Epithelial cell of proximal tubule (primary cell): ENCODE results near the gene SDHD. TPM values are rescaled to one million over a fixed set of nuclear protein-coding genes. Genes with fewer than 3 reads are reported as not detected.
"Not testable (repeated sequence)": the region's sequence is repeated elsewhere in the genome, so short reads cannot be mapped to it uniquely, and the experiment has no call there.

Experiments used
- DNase-seq: peaks from one replicate; pipeline ENCODE4 v3.0.0-alpha.2; 2011; ENCODE audit warnings: low read depth
- H3K4me3 ChIP-seq: 2 replicates; pipeline ENCODE4 v1.5.1; 2011; ENCODE audit warnings: low read depth, mild to moderate bottlenecking, low read length
- total RNA-seq: library from RNA; depleted of rRNA; stranded (reverse); fragments of >200 nt; gene quantifications from 2 replicates; pipeline ENCODE4 v1.2.3, GENCODE V29; 2015
- TF ChIP-seq, protein P1 (sequence below): conservative IDR thresholded peaks from 2 replicates; pipeline ENCODE4 v1.5.1; 2012; ENCODE audit warnings: low read depth, mild to moderate bottlenecking, low read length

Gene SDHD
- 48.5 and 96.7 TPM in 2 replicates for total RNA-seq

DNA sequence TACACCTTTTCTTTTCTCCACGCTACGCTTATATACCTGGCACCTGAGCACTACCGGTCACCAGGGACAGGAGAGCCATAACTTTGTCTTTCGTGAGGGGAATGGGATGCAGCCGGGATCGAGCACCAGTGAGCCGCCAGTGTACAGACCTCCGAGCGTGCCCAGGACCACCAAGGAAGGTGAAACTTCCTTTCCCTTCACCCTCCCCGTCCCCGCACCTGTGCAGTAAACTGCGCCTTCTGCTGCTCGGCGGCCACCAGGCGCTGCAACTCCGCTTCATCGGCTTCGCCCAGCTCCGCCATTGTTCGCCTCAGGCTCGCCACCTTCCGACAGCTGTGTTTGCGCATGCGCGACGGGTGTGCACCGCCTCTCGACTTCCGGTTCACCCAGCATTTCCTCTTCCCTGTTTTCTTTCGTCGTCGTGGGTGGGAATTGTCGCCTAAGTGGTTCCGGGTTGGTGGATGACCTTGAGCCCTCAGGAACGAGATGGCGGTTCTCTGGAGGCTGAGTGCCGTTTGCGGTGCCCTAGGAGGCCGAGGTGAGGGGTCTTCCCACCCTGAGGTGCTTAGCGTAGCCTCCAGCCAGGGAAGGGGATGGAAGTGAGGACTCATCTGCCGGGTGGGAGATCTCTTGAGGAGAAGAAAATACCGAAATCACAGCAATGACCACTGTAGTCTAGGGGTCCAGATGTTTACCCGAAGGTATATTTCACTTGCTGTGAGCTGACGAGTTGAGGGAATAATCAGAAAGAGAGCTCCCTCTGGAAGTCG, at the start of gene SDHD, which contains the start of gene TIMM8B:
TSS of gene SDHD (plus strand) at position 452 of the 770 bp plus-strand sequence. CDS start at position 487, 35 bp downstream.
TSS of gene TIMM8B (minus strand) at position 335 of the 770 bp plus-strand sequence. CDS start at position 302, 33 bp downstream.
- peak within 1 kb of the TSS; percentile 83 for H3K4me3 ChIP-seq
- TF ChIP-seq, protein P1, sequence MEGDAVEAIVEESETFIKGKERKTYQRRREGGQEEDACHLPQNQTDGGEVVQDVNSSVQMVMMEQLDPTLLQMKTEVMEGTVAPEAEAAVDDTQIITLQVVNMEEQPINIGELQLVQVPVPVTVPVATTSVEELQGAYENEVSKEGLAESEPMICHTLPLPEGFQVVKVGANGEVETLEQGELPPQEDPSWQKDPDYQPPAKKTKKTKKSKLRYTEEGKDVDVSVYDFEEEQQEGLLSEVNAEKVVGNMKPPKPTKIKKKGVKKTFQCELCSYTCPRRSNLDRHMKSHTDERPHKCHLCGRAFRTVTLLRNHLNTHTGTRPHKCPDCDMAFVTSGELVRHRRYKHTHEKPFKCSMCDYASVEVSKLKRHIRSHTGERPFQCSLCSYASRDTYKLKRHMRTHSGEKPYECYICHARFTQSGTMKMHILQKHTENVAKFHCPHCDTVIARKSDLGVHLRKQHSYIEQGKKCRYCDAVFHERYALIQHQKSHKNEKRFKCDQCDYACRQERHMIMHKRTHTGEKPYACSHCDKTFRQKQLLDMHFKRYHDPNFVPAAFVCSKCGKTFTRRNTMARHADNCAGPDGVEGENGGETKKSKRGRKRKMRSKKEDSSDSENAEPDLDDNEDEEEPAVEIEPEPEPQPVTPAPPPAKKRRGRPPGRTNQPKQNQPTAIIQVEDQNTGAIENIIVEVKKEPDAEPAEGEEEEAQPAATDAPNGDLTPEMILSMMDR, result peak; percentile 31
- peak; percentile 78 for DNase-seq

DNA sequence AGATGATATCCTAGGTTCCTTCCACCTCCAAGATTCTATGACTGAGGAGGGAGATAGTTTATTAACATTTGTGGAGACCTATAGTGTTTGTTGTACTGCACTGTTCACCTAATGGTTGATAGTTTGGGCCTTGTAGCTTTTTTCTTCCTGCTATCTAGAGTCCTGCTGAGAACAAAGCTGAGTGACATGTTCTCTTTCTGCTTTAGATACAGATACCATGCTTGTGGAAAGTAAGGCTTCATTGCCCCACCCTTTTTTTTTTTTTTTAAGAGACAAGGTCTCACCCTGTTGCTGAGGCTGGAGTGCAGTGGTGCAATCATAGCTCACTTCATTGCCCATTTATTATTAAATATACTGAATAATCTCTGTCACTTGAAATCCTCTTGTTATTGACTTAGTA, 49.1 kb upstream of the SDHD start:
- no peak overlapping the region for H3K4me3 ChIP-seq
- TF ChIP-seq, protein P1, result no peak
- DNase-seq, result no peak

DNA sequence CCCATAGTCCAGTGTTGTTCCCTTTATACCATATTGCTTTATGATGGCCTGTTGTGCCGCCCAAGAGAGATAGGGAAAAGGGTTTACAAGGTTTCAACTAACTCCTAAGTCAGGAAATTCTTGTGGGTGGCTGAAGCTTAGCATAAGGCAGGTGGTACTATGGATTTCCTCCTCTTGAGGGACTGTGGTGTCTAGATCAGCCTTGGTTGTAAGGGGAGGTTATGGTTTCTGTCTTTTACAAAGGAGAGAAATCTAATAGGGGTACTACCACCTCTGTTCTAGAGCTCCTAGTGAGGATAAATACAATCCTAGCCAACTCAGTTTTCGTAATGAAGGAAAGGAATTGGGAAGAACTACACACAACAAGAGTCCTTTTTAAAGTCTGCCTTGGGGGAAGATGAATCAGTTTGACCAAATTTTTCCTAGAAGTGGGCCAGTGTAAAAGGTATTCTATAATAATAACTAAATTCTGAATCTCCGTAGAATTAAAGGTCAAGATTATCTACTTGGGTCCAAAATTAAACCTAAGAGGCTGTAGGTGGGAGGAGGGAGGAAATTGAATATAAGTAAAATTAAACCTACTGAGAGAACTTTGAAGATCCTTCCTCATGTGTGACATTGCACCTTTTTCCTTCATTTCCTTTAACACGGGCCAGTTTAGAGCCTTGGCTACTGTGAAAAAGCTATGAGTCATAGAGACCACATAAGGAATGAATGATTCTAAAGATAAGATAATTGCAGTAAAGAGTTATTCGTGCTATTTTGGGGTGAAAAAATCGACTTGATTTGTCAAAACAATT, 44.3 kb upstream of the SDHD start:
- TF ChIP-seq, protein P1, result no peak
- DNase-seq, result no peak

DNA sequence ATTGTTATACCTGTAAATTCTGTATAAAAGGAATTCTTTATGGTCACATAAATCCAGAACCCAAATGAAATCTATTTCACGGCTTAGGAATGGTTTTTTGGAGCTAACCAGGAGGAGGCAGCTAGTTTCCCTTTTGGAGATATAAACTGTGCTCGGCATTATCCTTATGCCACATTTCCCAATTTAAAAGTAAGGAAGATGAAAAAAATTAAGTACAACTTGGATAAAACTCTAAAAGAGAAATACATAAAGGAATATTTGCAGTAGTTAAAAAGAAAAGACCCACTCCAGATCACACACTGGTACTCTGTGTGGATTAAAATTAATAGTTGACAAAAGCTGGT, 43.7 kb upstream of the SDHD start:
- TF ChIP-seq, protein P1, result no peak
- H3K4me3 ChIP-seq, result no peak overlapping the region
- no peak for DNase-seq

More for the DNA sequence above, 44.3 kb upstream of the SDHD start:
- H3K4me3 ChIP-seq, result no peak overlapping the region

DNA sequence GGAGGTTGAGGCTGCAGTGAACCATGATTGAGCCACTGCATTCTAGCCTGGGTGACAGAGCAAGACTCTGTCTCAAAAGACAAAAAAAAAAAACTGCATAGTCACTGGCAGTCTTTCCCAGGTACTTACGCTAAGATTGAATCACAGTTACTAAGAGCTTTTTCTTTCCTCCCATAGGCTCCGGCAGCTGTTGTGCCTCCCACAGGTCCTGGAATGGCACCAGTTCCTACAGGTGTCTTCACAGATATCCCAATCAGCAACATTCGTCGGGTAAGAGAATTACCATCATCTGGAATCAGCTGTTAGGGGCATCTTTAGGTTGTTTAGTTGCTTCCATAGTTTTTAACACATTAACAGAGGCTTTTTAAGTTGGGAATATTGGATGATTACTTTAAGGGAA, 41.7 kb upstream of the SDHD start:
- TF ChIP-seq, protein P1, result no peak
- no peak for DNase-seq
- H3K4me3 ChIP-seq, result no peak overlapping the region

DNA sequence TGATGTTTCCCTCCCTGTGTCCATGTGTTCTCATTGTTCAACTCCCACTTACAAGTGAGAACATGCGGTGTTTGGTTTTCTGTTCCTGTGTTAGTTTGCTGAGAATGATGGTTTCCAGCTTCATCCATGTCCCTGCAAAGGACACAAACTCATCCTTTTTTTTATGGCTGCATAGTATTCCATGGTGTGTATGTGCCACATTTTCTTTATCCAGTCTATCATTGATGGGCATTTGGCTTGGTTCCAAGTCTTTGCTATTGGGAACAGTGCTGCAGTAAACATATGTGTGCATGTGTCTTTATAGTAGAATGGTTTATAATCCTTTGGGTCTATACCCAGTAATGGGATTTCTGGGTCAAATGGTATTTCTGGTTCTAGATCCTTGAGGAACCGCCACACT, 40.0 kb upstream of the SDHD start:
- not testable (repeated sequence) for H3K4me3 ChIP-seq

DNA sequence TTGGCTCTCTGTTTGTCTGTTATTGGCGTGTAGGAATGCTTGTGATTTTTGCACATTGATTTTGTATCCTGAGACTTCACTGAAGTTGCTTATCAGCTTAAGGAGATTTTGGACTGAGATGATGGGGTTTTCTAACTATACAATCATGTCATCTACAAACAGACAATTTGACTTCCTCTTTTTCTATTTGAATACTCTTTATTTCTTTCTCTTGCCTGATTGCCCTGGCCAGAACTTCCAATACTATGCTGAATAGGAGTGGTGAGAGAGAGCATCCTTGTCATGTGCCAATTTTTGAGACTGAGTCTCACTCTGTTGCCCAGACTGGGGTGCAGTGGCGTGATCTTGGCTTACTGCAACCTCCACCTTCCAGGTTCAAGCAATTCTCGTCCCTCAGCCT, 38.4 kb upstream of the SDHD start:
- DNase-seq, H3K4me3 ChIP-seq: not testable (repeated sequence)

More for the DNA sequence above, 40.0 kb upstream of the SDHD start:
- not testable (repeated sequence) for DNase-seq

DNA sequence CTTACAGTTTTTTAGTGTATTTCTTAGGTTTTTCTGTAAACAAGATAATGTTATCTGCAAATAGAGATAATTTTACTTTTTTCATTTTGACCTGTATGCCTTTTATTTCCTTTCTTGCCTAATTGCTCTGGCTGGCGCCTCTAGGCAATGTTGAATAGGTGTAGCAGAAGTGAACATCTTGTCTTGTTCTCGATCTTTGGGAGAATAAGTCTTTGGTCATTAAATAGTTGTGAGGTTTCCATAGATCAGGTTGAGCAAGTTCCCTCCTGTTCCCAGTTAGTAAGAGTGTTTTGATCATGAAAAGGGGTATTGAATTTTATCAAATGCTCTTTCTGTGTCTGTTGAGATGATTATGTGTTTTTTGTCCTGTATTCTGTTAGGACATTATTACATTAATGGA, 36.9 kb upstream of the SDHD start:
- no peak for DNase-seq
- no peak overlapping the region for H3K4me3 ChIP-seq
- TF ChIP-seq, protein P1, result no peak
